Activated CD8-positive, alpha-beta memory T cell treated with anti-CD3 and anti-CD28 coated beads, Interleukin-2, amount 50 U/mL, for 4 hours (primary cell): Measurements from ENCODE around the gene LRRC3C.
A peak's percentile ranks its signal among the peaks of the same experiment; 100 is the strongest.
"Not testable (repeated sequence)": the region's sequence is repeated elsewhere in the genome, so short reads cannot be mapped to it uniquely, and the experiment has no call there.

Experiments used
- DNase-seq: peaks from one replicate; pipeline ENCODE4 v3.0.0-alpha.2; 2020

Gene LRRC3C

GRCh38 chr17:39927101-39927928 lies at the start of gene LRRC3C, which contains the start of gene ORMDL3:
Gene LRRC3C, plus strand, starts transcription at chr17:39927732. Its CDS starts 13,792 bp downstream, at chr17:39941524.
Gene ORMDL3, minus strand, starts transcription at chr17:39927601. Its CDS starts 3,398 bp downstream, at chr17:39924203.
- DNase-seq, result peak; percentile 91

- not testable (repeated sequence) for DNase-seq
Observed at GRCh38 chr17:39886102-39886501, 41.4 kb upstream of the LRRC3C start.

- no peak for DNase-seq
Observed at GRCh38 chr17:39887078-39887477, 40.5 kb upstream of the LRRC3C start.

GRCh38 chr17:39889200-39889599 lies 38.3 kb upstream of the LRRC3C start:
- DNase-seq, result no peak

- no peak for DNase-seq
Observed at GRCh38 chr17:39894681-39895376, 32.7 kb upstream of the LRRC3C start.

GRCh38 chr17:39898088-39898487 lies 29.4 kb upstream of the LRRC3C start:
- DNase-seq, result no peak

GRCh38 chr17:39899215-39899614 lies 28.3 kb upstream of the LRRC3C start:
- no peak for DNase-seq

- DNase-seq, result not testable (repeated sequence)
Observed at GRCh38 chr17:39902027-39902426, 25.5 kb upstream of the LRRC3C start.

- no peak for DNase-seq
Observed at GRCh38 chr17:39903158-39903884, 24.2 kb upstream of the LRRC3C start.

- DNase-seq, result no peak
Observed at GRCh38 chr17:39904990-39905288, 22.6 kb upstream of the LRRC3C start.

GRCh38 chr17:39908789-39909352 lies 18.7 kb upstream of the LRRC3C start:
- no peak for DNase-seq

- DNase-seq, result no peak
Observed at GRCh38 chr17:39913989-39914388, 13.5 kb upstream of the LRRC3C start.

- DNase-seq, result no peak
Observed at GRCh38 chr17:39915559-39915958, 12.0 kb upstream of the LRRC3C start.

- no peak for DNase-seq
Observed at GRCh38 chr17:39916918-39917317, 10.6 kb upstream of the LRRC3C start.

- DNase-seq, result no peak
Observed at GRCh38 chr17:39919087-39919683, 8.3 kb upstream of the LRRC3C start.

GRCh38 chr17:39920218-39921210 lies 7.0 kb upstream of the LRRC3C start:
- peak; percentile 49 for DNase-seq

- peak; percentile 39 for DNase-seq
Observed at GRCh38 chr17:39921323-39921722, 6.2 kb upstream of the LRRC3C start.

- no peak for DNase-seq
Observed at GRCh38 chr17:39922006-39922405, 5.5 kb upstream of the LRRC3C start.

- DNase-seq, result no peak
Observed at GRCh38 chr17:39923230-39923629, 4.3 kb upstream of the LRRC3C start.

- DNase-seq, result no peak
Observed at GRCh38 chr17:39923836-39924690, 3.5 kb upstream of the LRRC3C start.

GRCh38 chr17:39924691-39925055 lies 2.9 kb upstream of the LRRC3C start:
- no peak for DNase-seq
